GM13976 (cell line): Measurements from ENCODE around the gene SLC6A12.

Experiments used
- DNase-seq: peaks from one replicate; pipeline ENCODE4 v3.0.0; 2012; ENCODE audit warnings: low spot score
- CTCF ChIP-seq: IDR thresholded peaks from 2 replicates; pipeline ENCODE4 v1.5.1; 2012; ENCODE audit warnings: borderline replicate concordance, mild to moderate bottlenecking; ENCODE audit not compliant: insufficient read depth; ENCODE audit errors: extremely low read depth, missing control alignments, control extremely low read depth
- in situ Hi-C: fragments of 300-500 bp; cut with MboI; formaldehyde crosslinking; loops from one replicate; pipeline ENCODE4 v1.12.0; 2022; ENCODE audit warnings: low sequenced_read_pairs, mixed read lengths, inconsistent platforms; ENCODE audit not compliant: unreplicated experiment

The SLC6A12 gene

GRCh38 chr12:174124-174523 is 39.8 kb downstream of the SLC6A12 start:
- in situ Hi-C loops, result no loop called here
- DNase-seq, result no peak
- no peak for TF ChIP-seq CTCF

GRCh38 chr12:172732-173161 is 41.2 kb downstream of the SLC6A12 start:
- DNase-seq, result no peak
- in situ Hi-C loops, result no loop called here
- TF ChIP-seq CTCF, result no peak

- DNase-seq, result no peak
- in situ Hi-C loops, result no loop called here
These were observed 41.9 kb downstream of the SLC6A12 start for GRCh38 chr12:171743-172676.

GRCh38 chr12:171276-171675 is 42.7 kb downstream of the SLC6A12 start:
- DNase-seq, result no peak
- TF ChIP-seq CTCF, result no peak
- in situ Hi-C loops, result no loop called here

More at GRCh38 chr12:171743-172676, 41.9 kb downstream of the SLC6A12 start:
- TF ChIP-seq CTCF, result no peak

GRCh38 chr12:170371-171225 is 43.4 kb downstream of the SLC6A12 start:
- no peak for TF ChIP-seq CTCF
- no peak for DNase-seq
- in situ Hi-C loops, result no loop called here

- no peak for TF ChIP-seq CTCF
- no peak for DNase-seq
- in situ Hi-C loops, result no loop called here
These were observed 44.2 kb downstream of the SLC6A12 start for GRCh38 chr12:169528-170370.
